DMS53 treated with DMSO at 0.1 percent for 48 hours (cell line): ENCODE measurements around the gene MON2.
"Not testable (repeated sequence)": the region's sequence is repeated elsewhere in the genome, so short reads cannot be mapped to it uniquely, and the experiment has no call there.

ENCODE experiments used
- DNase-seq: peaks from one replicate; lab custom pipeline; 2025; ENCODE audit not compliant: unreplicated experiment; lab: John Stamatoyannopoulos, UW

Gene MON2, protein sequence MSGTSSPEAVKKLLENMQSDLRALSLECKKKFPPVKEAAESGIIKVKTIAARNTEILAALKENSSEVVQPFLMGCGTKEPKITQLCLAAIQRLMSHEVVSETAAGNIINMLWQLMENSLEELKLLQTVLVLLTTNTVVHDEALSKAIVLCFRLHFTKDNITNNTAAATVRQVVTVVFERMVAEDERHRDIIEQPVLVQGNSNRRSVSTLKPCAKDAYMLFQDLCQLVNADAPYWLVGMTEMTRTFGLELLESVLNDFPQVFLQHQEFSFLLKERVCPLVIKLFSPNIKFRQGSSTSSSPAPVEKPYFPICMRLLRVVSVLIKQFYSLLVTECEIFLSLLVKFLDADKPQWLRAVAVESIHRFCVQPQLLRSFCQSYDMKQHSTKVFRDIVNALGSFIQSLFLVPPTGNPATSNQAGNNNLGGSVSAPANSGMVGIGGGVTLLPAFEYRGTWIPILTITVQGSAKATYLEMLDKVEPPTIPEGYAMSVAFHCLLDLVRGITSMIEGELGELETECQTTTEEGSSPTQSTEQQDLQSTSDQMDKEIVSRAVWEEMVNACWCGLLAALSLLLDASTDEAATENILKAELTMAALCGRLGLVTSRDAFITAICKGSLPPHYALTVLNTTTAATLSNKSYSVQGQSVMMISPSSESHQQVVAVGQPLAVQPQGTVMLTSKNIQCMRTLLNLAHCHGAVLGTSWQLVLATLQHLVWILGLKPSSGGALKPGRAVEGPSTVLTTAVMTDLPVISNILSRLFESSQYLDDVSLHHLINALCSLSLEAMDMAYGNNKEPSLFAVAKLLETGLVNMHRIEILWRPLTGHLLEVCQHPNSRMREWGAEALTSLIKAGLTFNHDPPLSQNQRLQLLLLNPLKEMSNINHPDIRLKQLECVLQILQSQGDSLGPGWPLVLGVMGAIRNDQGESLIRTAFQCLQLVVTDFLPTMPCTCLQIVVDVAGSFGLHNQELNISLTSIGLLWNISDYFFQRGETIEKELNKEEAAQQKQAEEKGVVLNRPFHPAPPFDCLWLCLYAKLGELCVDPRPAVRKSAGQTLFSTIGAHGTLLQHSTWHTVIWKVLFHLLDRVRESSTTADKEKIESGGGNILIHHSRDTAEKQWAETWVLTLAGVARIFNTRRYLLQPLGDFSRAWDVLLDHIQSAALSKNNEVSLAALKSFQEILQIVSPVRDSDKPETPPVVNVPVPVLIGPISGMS (N-terminal part only)

DNA sequence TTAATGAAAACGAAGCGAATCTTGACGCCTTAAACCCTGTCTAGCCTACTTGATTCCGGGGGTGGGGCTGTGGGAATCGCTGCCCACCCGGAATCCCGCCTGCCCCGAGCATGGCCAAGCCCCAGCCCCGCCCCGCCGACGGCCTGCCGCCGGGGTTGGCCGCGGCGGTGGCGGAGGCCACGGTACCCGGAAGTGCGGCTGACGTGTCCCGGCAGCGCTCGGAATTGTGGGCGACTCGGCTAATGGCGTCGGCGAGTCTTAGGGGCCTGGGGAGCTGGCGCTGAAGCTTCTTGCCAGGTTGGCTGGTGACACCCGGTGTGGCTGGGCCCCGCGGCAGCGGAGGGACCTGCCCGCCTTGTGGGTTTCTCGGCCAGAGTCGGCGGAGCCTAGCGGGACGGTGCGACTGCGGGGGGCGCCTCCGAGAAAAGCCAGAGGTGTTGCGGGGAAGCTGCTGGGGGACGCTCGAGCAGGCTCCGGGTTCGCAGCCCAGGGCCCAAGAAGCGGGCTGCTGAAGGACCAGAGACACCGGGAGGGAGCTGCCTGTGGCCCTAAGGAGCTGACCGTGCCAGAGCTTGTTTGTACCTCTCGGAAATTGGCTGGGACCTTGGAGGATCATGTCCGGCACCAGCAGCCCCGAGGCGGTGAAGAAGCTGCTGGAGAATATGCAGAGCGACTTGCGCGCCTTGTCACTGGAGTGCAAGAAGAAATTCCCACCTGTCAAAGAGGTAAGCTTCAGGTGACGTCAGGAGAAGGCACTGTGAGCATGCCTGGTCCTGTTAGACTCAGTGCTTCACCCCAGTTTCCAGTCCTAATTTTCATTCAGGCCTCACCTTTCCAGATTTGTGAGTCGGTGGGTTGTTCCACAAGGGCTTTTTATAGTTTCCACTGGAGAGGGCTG, at the start of gene MON2:
MON2 (plus strand) TSS at position 233 of the 898 bp plus-strand sequence; CDS start at position 615, 382 bp downstream.
- peak; percentile 85 for DNase-seq

DNA sequence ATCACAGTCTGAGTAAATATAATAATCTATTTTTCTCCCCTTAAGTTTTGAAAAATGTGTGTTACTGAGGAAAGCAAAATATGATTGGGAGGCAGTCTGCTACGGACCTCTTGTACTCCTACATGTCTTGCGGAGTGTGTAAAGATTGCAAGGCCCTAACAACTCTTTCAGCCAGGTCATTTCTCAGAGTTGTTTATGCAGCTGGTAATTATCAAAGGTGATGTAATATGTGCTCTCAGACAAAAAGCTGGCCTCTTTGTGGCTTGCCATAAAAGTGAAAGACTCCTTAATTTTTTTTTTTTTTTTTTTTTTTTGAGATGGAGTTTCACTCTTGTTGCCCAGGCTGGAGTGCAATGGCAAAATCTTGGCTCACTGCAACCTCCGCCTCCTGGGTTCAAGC, 40.5 kb upstream of the MON2 start:
- no peak for DNase-seq

DNA sequence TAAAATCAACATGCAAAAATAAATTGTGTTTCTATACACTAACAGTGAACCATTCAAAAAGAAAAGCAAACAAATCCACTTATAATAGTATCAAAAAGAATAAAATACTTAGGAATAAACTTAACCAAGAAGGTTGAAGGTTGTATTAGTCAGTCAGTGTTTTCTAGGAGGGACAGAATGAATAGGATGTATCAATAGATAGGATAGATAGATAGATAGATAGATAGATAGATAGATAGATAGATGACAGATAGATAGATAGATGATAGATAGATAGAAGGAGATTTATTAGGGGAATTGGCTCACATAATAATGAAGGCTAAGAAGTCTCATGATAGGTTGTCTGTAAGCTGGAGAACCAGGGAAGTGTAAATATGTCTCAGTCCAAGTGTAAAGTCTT, 37.2 kb upstream of the MON2 start:
- DNase-seq: no peak

DNA sequence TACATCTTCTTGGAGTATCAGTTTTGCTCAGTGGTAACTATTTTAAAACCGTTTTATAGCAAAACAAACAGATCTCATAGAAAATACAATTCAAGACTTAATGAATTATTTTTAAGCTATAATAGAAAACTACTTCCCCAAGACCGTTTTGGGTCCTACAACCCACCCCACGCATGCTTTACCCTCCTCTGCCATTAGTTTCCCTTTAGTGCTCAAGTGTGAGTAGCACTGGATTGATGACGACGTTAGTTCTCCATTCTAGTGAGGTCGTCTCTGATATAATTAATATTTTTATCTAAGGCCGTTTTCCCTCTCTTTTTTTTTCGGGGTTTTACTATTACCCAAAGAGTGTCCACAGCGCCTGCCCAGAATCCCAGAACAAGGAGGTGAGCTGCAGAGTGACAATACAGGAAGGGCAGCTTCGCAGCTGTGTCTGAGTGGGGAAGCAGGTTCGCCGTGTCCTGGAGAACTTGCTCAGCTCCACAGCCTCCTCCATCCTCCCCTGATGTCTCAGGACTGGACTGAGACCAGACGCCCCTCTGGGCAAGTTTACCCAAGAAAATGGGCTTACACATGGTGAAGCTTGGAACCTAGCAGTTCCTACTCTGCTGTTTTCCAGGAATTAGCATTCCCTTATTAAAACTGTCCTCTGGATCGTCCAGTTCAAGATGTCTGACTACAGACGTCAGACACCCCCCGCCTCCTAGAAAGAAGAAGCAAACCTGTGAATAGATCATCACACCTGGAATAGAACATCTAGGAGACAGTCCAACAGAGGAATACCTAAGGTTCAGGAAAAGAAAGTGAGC, 31.9 kb upstream of the MON2 start:
- DNase-seq: peak; percentile 73

DNA sequence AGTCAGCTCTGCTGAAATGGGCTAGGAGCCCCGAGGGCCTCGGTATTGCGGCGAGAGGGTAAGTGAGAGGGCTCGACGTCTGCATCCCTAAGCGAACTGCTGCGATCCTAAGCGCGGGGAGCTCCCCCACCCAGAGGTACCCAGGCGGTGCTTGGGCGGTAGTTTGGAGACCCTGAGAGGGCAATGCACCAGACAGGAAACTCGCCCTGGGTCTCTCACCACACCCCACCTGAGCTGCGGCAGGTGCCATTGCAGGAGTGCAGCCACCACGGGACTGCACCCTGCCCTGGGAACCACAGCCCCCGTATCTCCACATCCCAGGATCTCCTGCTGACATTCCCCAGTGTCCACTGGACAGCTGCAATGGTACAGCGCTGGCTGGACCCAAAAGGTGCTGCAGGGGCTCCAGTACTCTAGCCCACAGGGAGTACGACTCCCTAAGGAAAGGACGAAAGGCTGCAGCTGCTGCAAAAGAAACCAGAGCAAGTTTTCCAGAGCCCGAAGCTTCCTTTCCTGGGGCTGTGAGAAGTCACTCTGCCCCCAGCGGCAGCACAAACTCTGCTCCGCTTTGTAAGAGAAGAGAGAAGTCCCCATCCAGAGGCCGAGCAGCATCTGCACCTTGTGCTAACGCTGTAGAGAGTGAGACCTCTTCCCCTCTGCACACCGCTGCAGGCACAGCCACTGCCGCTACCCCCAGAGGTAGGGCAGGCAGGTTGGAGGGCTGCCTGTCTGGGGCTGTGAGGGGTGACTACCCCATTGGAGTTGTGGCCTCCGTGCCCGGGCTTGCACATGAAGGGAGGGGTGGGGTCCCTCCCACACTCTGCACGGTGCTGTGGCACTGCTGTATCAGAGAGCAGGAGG, 31.1 kb upstream of the MON2 start:
- peak; percentile 33 for DNase-seq

DNA sequence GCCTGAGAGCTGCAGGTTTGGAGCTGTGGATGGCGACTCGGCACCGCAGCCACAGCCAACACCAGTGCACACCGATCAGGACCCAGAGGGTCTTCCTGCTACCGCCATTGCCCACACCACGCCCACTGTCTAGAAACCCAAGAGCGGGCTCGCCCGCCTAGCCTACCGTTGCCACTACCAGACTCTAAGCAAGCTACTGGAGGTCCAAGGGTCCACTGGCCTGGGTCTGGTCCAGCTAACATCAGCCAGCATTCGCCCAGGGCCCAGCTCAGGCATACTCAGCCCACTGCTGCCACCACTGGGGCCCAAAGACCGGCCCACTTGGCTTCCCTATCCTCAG, 30.5 kb upstream of the MON2 start:
- DNase-seq: no peak

DNA sequence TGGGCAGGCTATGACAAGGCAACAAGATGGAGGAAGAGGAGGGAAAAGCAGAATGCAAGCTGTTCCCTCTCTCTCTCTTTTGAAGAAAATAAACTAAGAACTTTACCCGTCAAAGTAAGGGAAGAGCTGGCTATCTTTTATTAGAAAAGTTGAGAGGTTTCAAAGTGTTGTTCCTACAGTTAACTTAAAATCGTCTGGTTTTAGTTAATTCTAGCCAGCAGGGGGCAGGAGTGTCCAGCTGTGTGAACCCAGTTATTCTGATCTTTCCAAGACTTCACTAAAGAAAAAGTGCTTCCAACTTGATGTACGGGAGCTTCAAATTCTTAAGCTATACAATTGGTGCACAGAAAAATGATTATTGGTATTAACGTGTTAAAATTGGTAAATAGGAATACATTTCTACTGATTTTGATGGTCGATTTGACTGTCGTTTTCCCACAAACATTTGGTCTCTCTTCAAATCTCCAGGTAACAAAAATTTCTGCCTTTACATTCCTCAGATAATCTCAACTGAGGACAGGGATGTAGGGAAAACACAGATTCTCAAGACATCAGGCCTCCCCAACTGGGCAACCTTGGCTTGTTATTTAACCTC, 28.4 kb upstream of the MON2 start:
- DNase-seq: peak; percentile 54

DNA sequence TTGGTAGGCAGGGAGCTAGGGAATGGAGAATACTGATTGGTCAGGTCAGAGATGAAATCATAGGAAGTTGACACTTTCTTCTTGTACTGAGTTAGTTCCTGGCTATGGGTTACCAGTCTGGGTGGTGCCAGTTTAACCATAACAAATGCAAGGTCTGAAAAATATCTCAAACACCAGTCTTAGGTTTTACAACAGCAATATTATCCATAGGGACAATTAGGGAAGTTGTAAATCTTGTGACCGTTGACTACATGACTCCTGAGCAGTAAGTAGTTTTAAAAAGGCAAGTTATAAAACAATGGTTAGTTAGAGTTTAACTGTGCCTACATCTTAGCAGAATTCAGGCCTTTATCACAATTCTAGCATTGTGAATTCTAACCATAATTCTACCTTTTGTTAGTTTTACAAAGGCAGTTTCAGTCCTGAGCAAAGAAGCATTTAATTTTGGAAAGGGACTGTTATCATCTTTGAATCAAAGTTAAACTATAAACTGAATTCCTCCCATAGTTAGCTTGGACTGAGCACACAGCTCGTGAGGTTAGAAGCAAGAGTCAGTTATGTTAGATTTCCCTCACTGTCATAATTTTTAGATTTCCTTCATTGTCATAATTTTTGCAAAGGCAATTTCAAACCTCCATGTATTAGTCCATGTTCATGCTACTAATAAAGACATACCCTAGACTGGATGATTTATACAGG, 19.7 kb upstream of the MON2 start:
- no peak for DNase-seq

DNA sequence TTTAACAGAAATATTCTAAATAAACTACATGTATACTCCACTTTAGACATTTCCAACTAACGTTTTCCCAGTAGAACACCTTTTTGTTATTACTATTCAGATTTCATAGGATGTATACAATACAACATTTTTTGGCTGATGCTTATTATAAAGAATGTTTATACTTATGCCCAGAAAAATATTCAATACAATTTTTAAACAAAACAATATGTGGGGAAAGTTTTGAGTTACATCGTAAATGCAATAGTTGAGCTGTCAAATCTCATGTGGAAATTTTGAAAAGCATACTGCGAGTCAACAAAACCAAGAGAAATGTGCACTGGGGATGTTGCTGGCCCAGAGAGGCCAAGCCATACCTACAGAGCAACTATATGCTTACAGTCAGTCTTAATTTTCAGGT, 18.2 kb upstream of the MON2 start:
- no peak for DNase-seq

DNA sequence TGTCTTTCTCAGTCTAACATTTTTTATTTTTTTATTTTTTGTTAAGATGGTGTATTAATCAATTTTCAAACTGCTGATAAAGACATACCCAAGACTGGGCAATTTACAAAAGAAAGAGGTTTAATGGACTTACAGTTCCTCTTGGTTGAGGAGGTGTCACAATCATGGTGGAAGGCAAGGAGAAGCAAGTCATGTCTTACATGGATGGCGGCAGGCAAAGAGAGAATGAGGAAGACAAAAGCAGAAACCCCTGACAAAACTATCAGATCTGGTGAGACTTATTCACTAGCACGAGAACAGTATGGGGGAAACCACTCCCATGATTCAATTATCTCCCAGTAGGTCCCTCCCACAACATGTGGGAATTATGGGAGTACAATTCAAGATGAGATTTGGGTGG, 11.2 kb upstream of the MON2 start:
- DNase-seq: not testable (repeated sequence)

DNA sequence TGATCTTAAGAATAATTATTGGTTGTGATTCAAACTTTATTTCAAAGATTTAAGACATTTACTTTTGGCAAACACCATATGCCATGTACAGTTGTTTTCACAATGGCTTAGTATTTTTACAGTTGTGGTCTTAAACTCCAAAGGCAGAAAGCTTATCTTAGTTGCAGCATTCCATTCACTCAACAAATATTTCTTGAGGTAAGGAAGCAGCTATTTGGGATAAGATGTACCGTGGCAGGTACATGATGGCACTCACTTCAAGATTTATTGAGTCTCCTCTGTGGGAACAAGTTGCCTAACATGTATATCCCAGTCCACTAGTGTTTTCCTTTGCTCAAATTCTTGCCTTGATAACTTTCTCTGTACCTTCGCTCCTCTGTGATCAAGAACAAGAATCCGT, 8.0 kb upstream of the MON2 start:
- no peak for DNase-seq

DNA sequence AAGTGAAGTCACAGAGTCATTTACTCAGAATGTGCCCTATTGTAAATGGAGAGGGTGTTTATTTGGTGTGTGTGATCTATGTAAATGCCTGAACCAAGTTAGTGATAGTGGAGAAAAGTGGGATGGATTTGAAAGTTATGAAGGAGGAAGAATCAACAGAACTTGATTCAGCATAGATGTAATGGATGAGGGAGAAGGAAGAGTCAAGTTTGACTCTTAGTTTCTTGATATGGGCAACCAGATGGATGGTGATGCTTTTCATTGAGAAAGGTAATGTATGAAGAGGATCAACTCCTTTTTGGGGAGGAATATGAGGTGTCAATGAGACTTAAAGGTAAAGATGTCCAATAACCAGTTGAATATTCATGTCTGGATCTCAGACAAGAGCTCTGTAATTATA, 6.7 kb upstream of the MON2 start:
- no peak for DNase-seq

DNA sequence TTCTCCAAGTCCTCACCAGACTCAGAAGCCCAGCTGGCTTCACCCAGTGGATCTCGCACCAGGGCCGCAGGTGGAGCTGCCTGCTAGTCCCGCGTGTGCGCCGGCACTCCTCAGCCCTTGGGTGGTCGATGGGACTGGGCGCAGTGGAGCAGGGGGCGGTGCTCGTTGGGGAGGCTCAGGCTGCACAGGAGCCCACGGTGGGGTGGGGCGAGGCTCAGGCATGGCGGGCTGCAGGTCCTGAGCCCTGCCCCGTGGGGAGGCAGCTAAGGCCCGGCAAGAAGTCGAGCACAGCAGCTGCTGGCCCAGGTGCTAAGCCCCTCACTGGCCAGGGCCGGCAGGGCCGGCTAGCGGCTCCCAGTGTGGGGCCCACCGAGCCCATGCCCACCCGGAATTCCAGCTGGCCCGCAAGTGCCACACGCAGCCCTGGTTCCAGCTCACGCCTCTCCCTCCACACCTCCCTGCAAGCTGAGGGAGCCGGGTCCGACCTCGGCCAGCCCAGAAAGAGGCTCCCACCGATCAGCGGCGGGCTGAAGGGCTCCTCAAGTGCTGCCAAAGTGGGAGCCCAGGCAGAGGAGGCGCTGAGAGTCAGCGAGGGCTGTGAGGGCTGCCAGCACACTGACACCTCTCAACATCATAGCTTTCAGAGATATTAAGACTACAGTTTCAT, 5.3 kb upstream of the MON2 start:
- DNase-seq: not testable (repeated sequence)

DNA sequence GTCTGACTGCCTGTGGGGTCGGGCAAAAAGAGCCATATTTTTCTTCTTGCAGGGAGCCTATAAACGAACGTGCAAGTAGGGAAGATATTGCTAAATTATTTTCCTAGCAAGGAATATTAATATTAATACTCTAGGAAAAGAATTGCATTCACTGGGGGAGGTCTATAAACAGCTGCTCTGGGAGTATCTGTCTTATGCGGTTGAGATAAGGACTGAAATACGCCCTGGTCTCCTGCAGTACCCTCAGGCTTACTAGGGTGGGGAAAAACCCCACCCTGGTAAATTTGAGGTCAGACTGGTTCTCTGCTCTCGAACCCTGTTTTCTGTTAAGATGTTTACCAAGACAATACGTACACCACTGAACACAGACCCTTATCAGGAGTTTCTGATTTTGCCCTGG, 3.4 kb upstream of the MON2 start:
- DNase-seq: not testable (repeated sequence)

DNA sequence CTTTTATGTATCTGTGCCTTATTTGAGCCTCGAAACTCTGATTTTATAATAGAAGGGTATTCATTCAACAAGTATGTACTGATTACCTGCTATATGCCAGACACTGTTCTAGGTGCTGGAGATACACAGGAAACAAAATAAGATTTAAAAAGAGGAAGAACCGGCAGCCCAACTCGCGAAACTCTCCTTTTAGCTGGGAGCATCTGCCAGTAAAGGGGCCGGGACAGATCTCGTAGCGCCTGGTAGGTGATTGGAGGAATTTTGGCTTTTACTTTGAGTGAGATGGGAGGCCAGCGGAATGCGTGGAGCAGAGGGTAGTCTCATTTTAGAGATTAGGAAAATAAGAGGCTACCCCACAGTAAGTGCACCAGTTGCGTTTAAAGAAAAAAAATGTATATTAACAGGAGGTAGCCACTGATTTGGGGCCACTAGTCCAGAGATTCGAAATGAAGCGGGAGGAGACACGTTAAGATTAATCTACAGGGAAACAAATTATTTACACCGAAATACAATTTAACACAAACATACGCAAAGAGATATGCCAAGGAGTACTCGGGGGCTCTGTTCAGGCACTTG, 520 bp upstream of the MON2 start:
- peak; percentile 39 for DNase-seq

DNA sequence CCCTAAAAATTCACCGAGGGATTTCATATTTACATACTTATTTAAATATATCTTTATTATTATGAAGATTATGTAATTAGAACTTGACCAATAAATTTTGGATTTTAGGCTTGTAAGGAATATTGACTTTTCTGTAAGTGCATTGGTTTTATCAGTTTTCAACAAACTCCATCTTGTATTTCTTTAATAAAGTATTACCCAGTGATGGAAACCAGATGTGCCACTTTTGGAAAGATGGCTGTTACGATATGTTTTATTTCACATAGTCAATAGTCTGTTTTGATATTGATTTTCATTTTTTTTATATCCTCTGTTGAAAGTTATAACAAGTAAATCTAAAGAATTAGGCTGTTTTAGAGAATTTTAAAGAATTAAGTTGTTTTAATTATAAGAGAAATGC, 1.8 kb downstream of the MON2 start:
- DNase-seq: no peak

DNA sequence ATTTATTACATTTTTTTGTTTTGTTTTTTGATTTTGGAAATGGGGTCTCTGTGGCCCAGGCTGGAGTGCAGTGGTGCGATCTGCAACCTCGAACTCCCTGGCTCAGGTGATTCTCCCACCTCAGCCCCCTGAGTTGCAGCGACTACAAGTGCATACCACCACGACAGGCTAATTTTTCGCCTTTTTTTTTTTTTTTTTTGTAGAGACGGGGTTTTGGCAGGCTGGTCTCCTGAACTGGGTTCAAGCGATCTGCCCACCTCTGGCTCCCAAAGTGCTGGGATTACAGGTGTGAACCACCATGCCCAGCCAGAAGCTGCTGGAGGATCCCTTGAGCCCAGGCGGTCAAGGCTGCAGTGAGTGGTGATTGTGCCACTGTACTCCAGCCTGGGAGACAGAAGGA, 2.3 kb downstream of the MON2 start:
- DNase-seq: no peak
